AG09309 (cell line): ENCODE measurements around the gene PHYH.

Source experiments
- DNase-seq: peaks from one replicate; pipeline ENCODE4 v3.0.0-alpha.2; 2010; ENCODE audit warnings: low read depth
- H3K4me3 ChIP-seq: 2 replicates; pipeline ENCODE4 v1.5.1; 2011; ENCODE audit warnings: mild to moderate bottlenecking, low read depth, low read length, moderate library complexity; ENCODE audit not compliant: control insufficient read depth
- CTCF ChIP-seq: IDR thresholded peaks from 2 replicates; pipeline ENCODE4 v1.5.1; 2011; ENCODE audit warnings: mild to moderate bottlenecking, low read depth, low read length, inconsistent platforms; ENCODE audit not compliant: insufficient read depth, control insufficient read depth; ENCODE audit errors: missing control alignments

PHYH gene

DNA sequence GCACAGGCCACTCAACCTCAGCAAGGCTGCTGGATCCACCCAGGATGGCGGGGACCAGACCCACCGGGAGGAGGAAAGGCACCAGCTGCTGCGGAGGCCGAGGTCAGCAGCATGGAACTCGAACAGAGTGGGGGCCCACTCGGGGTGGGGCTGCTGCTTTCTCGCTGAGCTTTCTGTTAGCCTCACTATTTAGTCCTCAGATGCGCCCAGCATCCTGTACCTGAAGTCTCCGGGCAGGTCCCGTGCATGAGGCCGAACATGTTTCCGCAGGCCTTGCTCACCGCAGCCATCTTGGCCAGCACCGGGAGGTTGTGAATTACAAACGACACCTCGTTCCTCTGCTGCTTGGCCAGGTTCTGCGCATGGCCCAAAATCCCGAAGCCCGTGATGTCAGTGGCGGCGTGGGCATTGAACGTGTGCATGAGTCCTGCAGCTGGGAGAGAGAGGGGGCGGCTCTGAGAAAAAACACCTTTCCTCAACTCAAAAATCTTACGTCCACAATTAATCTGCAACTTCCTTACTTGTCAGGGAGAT lies 22.8 kb upstream of the PHYH start:
- no peak for DNase-seq
- H3K4me3 ChIP-seq = no peak overlapping the region
- TF ChIP-seq CTCF = no peak

DNA sequence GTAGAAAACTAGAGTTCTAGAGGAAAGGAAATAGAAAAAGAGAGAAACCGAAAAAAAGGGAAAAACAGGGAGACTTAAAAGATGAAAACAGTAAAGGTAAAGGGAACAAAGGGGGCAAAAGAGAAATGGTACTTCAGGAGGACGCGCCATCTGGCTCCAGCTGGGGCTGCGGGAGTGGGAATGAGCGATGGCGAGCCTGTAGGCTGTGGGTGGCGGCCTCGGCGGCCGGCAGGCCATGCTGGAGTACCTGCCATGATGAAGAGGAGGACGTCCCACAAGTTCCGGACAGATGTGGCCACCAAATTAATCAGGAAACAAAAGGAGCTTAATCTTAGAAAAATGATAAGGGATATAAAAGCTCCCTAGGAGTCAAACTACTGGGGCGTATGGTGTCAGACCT lies 21.7 kb upstream of the PHYH start:
- no peak overlapping the region for H3K4me3 ChIP-seq
- no peak for TF ChIP-seq CTCF
- DNase-seq = no peak

GRCh38 chr10:13319166-13319565 lies 19.3 kb upstream of the PHYH start:
- H3K4me3 ChIP-seq = no peak overlapping the region
- no peak for TF ChIP-seq CTCF
- no peak for DNase-seq

DNA sequence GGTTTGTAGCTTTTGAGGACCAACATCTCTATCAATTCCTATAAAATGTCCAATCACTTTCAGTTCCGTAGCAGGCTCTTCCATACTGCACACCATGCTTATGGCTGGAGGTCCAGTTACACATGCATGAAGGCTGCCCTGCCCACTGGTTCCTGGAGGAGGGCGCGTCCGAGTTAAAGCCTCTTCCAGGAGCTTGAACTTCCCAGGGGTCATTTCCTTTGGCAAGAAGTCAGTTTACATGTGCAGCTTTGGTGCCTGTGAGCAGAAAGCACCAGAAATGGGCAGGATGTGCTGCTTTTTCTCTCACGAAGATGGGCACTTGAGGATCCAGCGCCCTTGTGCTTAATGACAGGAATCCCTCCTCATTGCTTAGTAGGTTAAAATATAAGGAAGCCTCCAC lies 17.6 kb upstream of the PHYH start:
- TF ChIP-seq CTCF = no peak
- H3K4me3 ChIP-seq = no peak overlapping the region
- no peak for DNase-seq

- no peak overlapping the region for H3K4me3 ChIP-seq
- no peak for DNase-seq
- no peak for TF ChIP-seq CTCF
These were observed 16.9 kb upstream of the PHYH start for GRCh38 chr10:13316635-13317311.

- TF ChIP-seq CTCF = no peak
- DNase-seq = no peak
- no peak overlapping the region for H3K4me3 ChIP-seq
These were observed 15.5 kb upstream of the PHYH start for GRCh38 chr10:13315361-13315760.
